ENCODE results near the gene CPSF6.
A peak's percentile ranks its signal among the peaks of the same experiment; 100 is the strongest.
"Not testable (repeated sequence)": the region's sequence is repeated elsewhere in the genome, so short reads cannot be mapped to it uniquely, and the experiment has no call there.

The CPSF6 gene

DNA sequence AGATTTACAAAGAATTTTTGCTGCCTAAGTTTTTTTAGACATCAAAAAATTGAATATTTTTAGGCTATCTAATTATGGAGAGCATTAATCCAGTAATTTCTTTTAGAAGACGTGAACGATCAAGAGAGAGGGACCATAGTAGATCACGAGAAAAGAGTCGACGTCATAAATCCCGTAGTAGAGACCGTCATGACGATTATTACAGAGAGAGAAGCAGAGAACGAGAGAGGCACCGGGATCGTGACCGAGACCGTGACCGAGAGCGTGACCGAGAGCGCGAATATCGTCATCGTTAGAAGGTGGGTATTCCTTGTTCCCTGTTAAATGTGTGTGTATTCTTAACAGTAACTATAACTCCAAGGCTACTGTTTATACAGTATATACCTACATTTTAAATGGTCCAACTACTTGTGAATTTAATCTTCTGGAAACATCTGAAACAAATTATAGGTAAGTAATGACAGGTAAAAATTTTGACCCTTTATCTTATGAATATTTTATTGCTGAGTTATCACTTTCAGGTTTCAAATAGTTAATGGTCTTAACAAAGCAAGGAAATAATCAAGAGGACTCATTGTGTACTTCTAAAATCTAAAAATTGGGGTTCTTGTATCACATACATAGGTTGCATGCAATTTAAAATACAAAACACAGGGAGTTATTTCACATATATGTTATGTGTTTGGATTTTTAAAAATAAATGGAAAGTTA, 23.1 kb downstream of the CPSF6 start:
- DNase-seq: no peak

DNA sequence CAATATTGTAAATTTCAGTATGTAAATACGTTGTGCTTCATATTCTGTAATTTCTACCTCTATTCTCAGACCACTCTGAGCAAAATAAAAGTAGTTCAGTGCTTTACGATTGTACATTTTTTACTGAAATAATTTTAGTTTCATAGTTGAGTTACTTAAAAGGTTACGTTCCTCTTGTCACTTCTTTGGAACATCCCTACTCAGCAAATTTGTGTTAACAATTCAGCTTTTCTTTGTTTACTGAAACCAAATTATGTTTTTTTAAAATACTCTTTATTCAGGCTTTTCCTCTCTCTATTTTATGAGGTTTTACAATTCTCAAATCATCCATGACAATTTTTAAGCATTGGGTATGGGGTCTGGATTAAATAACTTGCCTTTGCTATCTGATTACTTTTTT, 25.8 kb downstream of the CPSF6 start:
- no peak for DNase-seq

DNA sequence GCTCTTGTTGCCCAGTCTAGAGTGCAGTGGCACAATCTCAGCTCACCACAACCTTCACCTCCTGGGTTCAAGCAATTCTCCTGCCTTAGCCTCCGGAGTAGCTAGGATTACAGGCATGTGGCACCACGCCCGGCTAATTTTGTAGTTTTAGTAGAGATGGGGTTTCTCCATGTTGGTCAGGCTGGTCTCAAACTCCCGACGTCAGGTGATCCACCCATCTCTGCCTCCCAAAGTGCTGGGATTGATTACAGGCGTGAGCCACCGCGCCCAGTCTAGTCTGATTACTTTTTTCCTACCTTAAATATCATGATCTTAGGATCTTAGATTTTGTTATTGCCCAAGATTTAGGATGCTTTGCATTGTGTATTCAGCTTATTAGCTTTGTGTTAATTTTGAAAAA, 26.3 kb downstream of the CPSF6 start:
- not testable (repeated sequence) for DNase-seq

DNA sequence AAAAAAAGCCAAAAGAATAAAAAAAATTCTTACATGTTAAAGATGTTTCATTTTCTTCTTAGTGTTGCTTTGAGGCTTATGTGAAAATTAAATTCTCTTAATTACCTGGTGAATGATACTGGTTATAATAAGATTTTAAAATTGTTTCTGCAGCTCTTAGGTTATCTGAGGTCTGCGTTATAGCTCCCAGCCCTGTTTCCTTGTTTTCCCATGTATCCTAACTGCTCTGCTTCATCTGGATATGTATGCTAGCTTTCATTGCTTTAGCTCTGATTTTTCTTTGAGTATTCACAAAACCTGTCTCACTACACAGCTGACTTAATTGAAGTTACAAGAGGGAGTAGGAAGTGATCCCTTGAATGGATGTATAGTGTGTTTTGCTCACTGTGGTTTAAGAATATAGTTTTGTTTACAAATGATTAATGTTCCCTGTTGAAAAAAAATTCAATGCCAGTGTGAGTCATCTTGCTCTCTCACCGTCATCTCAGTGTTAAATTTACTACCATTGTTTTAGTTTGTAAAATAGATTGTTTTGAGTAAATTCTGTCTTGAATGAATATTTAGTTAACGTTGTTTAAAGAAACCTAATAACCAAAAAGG, 26.8 kb downstream of the CPSF6 start:
- no peak for DNase-seq

DNA sequence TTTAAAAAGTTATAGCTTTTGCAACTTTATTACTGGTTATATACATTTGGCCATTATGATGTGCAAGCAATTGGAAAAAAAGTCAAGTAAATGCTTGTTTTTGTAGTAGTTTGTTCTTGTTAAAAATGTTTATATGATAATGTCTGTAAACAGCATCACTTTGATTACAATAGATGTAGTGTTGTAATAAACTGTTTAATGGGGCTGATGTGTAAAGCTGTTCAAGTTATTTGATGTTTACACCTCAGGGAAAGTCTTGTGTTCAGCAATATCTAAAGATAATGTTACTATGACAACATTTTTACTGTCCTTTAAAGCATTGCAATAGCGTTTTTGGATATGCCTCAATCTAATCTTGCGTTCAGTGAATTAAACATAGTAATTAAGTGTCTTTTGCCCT, 30.4 kb downstream of the CPSF6 start:
- DNase-seq: no peak

DNA sequence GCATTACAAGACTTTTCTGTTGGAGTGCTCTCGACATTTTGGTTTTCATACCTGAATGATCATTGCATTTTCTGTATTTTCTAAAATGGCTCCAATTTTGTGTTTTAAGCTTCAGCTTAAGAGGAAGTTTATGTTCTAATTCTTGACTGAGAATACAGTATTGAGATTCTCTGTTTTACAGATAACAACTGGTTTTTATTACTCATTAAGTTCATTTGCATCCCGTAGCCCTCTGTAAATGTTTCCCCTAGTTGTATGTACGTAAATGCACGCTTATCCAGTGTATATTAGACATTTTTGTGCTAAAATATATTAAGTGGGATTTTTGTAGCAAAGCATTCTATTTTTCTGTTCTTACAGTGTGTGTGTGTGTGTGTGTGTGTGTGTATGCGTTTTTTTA, 33.1 kb downstream of the CPSF6 start:
- no peak for DNase-seq

DNA sequence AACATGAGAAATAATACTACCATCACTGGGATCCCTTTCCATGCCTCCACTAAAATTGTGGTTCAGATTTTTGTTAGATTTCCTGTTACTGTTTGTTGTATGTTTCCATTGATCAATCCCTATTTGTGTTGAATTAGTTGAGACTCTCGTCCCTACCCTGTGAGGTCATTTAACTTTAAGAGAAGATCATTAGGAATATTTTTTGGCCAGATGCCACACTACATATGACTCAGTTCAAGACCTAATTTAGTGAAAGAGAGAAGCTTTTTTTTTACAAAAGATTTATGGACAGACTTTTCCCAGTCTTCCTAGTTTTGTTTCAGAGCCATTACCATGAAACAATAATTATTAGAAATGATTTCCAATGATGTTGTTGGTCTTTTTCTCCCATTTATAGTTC, 35.5 kb downstream of the CPSF6 start:
- DNase-seq: no peak

DNA sequence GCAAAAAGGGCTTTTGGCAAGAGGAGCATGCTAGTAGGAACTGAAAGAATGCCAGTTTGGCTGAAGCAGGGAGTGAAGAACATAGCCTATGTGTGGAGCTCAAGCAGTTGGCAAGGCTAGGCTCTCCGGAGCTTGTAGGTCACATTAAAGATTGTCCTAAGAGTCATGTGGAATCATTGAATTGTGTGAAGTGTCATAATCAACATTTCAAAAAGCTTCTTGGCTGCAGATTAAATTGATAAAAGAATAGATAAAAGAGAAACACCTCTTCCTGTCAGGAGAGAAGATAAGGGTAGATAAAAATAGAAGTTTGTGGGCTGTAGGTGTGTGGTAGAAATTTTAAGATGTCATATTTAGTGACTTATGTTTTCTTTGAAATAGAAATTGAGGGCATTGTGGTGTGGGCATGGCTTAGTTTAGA, 36.1 kb downstream of the CPSF6 start:
- no peak for DNase-seq

DNA sequence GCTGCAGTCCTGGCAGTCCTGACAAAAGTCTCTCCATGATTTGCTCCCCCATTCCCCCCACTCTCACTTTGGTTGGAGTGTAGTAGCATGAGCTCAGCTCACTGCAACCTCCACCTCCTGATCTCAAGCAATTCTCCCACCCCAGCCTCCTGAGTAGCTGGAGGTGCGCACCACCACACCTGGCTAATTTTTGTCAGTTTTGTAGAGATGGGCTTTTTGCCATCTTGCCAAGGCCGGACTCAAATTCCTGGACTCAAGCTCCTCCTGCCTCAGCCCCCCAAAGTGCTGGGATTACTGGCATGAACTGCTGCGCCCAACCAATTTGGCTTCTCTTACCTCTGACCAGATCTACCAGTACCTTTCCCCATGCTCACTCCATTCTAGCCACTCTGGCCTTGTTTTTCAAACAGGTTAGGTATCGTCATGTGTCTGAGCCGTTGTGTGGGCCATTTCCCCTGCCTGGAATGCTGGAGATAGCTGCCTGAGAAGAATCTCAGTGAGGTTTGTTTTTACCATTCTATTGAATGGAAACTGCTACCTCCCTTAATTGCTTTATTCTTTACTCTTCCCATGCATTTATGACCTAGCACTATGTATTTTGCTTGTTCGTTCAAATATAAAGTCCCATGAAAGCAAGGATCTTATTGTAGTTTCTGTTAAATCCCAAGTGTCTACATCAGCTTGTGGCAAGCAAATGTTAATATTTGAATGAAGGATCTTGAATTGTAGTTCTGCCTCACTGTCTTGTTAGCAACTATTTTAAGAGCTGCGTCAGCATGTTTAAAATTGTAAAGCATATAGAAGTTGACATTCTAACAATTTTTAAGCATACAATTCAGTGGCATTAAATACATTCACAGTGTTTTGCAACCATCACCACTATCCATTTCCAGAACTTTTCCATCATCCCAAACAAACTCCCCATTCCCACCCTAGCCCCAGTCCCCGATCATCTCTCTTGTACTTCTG, 39.7 kb downstream of the CPSF6 start:
- no peak for DNase-seq

DNA sequence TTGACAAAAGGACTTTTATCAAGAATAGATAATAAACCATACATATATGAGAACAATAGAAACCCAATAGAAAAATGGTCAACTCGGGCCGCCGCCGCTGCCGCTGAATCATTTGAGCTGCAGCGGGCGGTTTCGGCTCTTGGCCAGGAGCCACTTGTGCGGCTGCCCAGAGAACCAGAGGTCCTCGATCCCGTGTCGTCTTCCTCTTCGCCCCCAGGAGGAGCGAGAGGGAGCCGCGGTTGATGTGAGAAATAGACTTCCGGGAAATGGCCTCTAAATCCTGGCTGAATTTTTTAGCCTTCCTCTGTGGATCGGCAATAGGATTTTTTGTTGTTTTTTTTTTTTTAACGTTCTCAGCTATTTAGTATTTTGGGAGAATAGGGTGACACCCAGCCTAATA, 44.8 kb downstream of the CPSF6 start:
- peak; percentile 48 for DNase-seq

DNA sequence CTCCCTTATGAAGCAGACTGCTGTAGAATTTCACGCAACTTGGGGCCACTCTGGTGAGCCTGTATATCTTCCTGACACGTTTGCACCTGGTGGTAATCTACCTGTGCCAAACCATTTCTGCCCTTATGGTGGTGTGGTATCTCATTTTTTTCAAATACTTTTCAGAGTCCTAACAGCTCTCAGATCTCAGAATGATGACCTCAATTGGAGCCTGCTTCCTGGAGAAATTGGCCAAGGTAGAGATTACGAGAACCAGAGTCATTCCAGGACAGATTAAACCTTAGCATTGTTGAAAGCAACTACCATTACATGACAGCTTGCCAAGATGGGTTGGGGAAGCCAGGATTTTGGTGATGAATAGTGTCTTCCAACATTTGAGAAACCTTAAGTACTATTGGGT, 48.2 kb downstream of the CPSF6 start:
- no peak for DNase-seq

DNA sequence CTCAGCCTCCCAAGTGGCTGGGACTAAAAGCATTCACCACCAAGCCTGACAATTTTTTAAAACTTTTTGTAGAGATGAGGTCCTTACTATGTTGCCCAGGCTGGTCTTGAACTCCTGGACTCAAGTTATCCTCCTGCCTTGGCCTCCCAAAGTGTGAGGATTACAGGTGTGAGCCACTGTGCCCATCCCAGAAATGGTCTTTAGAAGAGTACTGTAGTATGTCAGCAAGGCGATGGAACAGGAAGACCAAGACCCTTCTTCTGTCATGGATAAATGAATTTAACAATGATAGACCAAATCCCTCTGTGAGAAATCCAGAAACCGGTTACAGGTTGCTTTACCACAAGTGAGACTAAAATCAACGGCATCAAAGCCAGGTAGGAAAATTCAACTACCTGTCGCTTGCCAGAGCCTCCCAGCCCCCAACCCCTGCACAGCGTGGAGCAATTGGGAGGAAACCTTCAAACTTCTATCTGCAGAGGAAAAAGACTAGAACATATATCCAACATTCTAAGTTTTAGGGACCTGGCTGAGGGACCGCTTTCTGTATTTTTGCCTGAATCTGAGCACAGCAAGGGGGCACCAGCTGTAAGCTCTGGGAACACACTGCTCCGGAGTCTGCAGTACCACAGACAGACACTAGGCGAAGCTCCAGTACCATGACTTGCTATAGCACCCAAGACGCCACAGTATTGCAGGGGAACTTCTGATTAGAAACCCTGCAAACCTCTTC, 51.3 kb downstream of the CPSF6 start:
- DNase-seq: peak; percentile 46

DNA sequence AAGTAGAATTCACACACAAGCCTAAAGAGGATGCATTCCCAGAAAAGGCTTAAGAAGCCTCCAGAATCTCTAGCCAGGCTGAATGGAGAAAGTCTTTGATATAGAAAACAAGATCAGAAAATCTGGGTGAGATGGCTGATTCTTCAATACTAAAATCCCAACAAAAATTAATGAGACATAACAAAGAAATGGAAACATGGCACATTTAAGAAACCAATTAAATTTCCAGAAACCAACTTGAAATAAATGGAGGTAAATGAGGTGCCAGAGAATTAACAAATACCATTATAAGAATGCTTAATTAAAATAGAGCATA, 51.9 kb downstream of the CPSF6 start:
- no peak for DNase-seq

DNA sequence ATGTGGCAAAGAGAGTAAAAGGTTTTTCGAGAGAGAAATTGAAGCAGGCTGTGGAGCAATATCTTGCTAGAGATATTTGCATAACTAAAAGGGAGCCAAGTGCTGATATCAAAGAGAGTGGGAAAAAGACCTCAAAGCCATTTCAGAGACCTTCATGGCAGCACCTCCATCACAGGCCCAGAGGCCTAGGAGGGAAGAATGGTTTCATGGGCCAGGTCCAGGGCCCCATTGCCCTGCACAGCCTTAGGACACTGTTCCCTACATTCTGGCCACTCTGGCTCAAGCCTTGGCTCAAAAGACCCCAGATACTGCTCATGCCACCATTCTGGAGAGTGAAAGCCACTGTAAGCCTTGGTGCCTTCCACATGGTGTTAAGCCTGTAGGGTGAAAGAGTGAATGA, 58.8 kb downstream of the CPSF6 start:
- no peak for DNase-seq

DNA sequence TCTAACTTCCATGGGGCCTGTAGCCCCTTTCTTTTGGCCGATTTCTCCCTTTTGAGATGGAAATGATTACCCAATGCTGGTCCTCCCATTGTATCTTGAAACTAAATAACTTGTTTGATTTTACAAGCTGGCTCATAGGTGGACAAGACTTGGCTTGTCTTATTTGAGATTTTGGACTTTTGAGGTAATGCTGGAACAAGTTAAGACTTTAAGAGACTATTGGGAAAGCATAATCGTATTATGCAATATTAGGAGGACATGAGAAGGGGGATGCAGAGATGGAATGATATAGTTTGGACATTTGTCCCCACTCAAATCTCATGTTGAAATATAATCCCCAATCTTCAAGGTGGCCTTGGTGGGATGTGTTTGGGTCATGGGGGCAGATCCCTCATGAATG, 59.6 kb downstream of the CPSF6 start:
- DNase-seq: no peak

DNA sequence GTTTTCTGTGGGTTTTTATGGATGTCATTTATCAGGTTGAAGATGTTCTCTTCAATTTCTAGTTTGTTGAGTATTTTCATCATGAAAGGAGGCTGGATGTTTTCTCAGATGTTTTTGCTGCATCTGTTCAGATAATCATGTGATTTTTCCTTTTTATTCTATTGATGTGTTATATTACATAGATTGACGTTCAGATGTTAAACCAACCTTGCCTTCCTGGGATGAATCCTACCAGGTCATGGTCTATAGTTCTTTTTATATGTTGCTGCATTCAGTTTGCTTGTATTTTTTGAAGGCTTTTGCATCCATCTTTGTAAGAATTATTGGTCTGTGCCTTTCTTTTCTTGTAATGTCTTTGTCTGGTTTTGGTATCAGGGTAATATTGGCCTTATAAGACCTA, 64.9 kb downstream of the CPSF6 start:
- no peak for DNase-seq

DNA sequence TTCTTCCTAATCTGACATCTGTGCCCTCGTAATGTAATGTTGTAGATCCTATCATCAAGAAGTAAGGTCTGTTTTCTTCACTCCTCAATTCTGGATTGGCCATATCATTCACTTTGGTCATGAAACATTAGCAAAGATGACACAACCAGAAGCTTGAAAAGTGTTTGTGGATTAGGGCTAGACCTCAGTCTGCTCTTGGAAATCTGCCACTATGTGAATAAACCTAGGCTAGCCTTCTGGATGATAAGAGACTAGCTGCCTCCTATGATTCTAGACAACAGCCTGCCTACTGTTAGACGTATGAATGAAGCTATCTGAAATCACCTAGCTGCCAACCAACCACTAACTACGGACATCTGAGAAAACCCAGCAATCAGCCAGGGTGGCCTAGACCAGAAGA, 70.1 kb downstream of the CPSF6 start:
- DNase-seq: no peak

DNA sequence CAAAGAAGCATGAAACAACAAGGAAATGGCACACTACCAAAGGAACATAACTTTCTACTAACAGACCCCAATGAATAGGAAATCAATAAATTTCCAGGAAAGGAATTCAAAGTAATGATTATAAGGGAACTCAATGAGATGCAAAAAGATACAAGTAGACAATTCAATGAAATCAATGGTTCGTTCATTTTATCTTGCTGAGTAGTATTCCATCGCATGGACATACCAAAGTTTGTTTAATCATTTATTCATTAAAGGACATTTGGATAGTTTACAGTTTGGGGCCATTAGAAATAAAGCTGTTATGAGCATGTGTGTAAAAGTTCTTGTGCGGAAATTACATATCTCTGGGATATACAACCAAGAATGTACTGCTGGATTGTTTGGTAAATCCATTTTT, 73.8 kb downstream of the CPSF6 start:
- DNase-seq: no peak

DNA sequence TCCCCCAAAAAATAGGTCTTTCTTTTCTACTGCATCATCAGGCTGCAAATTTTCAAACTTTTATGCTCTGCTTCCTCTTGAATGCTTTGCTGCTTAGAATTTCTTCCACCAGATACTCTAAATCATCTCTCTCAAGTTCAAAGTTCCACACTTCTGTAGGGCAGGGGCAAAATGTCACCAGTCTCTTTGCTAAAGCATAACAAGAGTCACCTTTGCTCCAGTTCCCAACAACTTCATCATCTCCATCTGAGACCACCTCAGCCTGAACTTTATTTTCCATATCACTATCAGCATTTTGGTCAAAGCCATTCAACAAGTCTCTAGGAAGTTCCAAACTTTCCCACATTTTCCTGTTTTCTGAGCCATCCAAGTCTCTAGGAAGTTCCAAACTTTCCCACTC, 77.4 kb downstream of the CPSF6 start:
- not testable (repeated sequence) for DNase-seq

DNA sequence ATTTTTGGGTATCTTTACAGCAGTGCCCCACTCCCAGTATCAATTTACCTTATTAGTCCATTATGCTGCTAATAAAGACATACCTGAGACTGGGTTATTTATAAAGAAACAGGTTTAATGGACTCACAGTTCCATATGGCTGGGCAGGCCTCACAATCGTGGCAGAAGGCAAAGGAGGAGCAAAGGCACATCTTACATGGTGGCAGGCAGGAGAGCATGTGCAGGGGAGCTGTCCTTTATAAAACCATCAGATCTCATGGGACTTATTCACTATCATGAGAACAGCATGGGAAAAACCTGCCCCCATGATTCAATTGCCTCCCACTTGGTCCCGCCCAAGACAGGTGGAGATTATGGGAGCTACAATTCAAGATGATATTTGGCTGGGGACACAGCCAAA, 77.9 kb downstream of the CPSF6 start:
- not testable (repeated sequence) for DNase-seq

DNA sequence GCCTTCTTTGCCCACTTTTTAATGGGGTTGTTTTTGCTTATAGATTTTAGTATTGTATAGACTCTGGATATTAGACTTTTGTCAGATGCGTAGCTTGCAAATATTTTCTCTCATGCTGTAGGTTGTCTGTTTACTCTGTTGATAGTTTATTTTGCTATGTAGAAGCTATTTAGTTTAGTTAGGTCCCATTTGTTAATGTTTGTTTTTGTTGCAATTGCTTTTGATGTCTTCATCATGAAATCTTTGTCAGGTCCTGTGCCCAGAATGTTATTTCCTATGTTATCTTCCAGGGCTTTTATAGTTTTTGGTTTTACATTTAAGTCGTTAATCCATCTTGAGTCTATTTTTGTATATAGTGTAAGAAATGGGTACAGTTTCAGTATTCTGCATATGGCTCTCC, 78.9 kb downstream of the CPSF6 start:
- no peak for DNase-seq

DNA sequence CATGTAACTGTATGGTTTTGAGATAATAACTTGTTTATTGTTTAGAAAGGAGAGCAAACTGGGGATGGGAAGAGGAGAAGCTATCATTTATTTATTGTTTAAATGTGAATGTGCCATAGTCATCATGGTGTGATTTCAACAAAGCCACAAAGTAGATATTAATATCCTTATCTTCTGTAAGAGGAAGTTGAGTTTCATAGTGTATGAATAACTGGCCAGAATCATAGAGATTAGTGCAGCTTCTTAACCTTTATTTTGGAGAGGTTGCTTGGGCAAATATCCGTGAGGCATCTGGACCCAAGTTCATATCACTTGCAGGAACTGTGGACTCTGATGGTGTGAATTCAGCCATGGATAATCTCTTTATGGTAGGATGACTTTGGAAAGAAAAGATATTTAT, 82.0 kb downstream of the CPSF6 start:
- DNase-seq: no peak
